H1 (cell line): Measurements from ENCODE around the gene DMBT1. TPM values are rescaled to one million over a fixed set of nuclear protein-coding genes. Genes with fewer than 3 reads are reported as not detected.

Experiments
- CTCF ChIA-PET: fragments of 300-600 bp; sonication (Branson Sonifier 250); formaldehyde crosslinking; loops from one replicate; lab custom pipeline; 2021; ENCODE audit not compliant: partially characterized antibody; lab: Charles Lee
- POLR2A ChIA-PET: fragments of 300-600 bp; sonication (Branson Sonifier 250); formaldehyde crosslinking; loops from one replicate; lab custom pipeline; 2021; ENCODE audit warnings: inconsistent platforms; ENCODE audit not compliant: partially characterized antibody; lab: Charles Lee
- DNase-seq, 2 experiments: peaks; one replicate each; pipeline versions ENCODE4 v3.0.0 to v3.0.0-alpha.2; 2010 to 2022; ENCODE audit warnings: low spot score in 2 of 2, low read depth in 1 of 2, mixed read lengths in 1 of 2
- FAIRE-seq: peaks from 2 replicates; lab custom pipeline; 2011; peaks lifted over from hg19 to GRCh38; lab: Jason Lieb, UNC
- H2AFZ ChIP-seq: 2 replicates; pipeline ENCODE4 v1.8.1; 2012; ENCODE audit warnings: low read length, inconsistent platforms
- H2AK5ac ChIP-seq: 2 replicates; pipeline ENCODE4 v1.6.1; 2013; ENCODE audit warnings: low read depth, low read length
- H2BK120ac ChIP-seq: replicated peaks from 2 replicates; pipeline ENCODE3; 2013; ENCODE audit warnings: low read depth, low read length, inconsistent platforms
- H2BK12ac ChIP-seq: 2 replicates; pipeline ENCODE4 v1.6.1; 2013; ENCODE audit warnings: low read depth, low read length
- H2BK15ac ChIP-seq: 2 replicates; pipeline ENCODE4 v1.6.1; 2013; ENCODE audit warnings: low read length
- H2BK20ac ChIP-seq: 2 replicates; pipeline ENCODE4 v1.6.1; 2013; ENCODE audit warnings: low read length
- H2BK5ac ChIP-seq: 2 replicates; pipeline ENCODE4 v1.6.1; 2013; ENCODE audit warnings: low read depth, low read length
- H3K14ac ChIP-seq: 2 replicates; pipeline ENCODE4 v1.6.1; 2013; ENCODE audit warnings: inconsistent platforms; ENCODE audit not compliant: insufficient read length
- H3K18ac ChIP-seq: 2 replicates; pipeline ENCODE4 v1.6.1; 2013; ENCODE audit warnings: low read length; ENCODE audit errors: extremely low read depth
- H3K23ac ChIP-seq: 2 replicates; pipeline ENCODE4 v1.6.1; 2013; ENCODE audit warnings: inconsistent platforms; ENCODE audit not compliant: insufficient read length
- H3K23me2 ChIP-seq: 2 replicates; pipeline ENCODE4 v1.6.1; 2013; ENCODE audit warnings: low read depth, low read length
- H3K27ac ChIP-seq: 2 replicates; pipeline ENCODE4 v1.6.1; 2011; ENCODE audit warnings: low read depth, low read length, inconsistent platforms
- H3K27me3 ChIP-seq, 4 experiments: replicated peaks in 1 of 4; 1 replicate in 1 of 4; 2 replicates in 3 of 4; pipeline versions ENCODE4 v1.6.1 to v1.8.1; 2011 to 2013; ENCODE audit warnings: low read length in 3 of 4, mild to moderate bottlenecking in 3 of 4, inconsistent platforms in 2 of 4, mixed read lengths in 2 of 4, moderate library complexity in 1 of 4; ENCODE audit not compliant: control insufficient read depth in 3 of 4, insufficient read depth in 3 of 4; ENCODE audit errors: extremely low read depth in 1 of 4
- H3K36me3 ChIP-seq, 4 experiments: 2 replicates each; pipeline versions ENCODE4 v1.6.1 to v1.8.1; 2011 to 2013; ENCODE audit warnings: mild to moderate bottlenecking in 4 of 4, low read length in 3 of 4, moderate library complexity in 2 of 4, control low read depth in 1 of 4, inconsistent platforms in 1 of 4; ENCODE audit not compliant: insufficient read depth in 4 of 4, control insufficient read depth in 2 of 4
- H3K4ac ChIP-seq: replicated peaks from 2 replicates; pipeline ENCODE3; 2013; ENCODE audit warnings: low read length, low read depth, mixed read lengths, inconsistent platforms; ENCODE audit not compliant: insufficient read length
- H3K4me1 ChIP-seq, 4 experiments: replicated peaks in 1 of 4; 1 replicate in 1 of 4; 2 replicates in 3 of 4; pipeline versions ENCODE4 v1.6.1 to v1.8.1; 2011 to 2013; ENCODE audit warnings: low read length in 3 of 4, inconsistent platforms in 2 of 4, mixed read lengths in 1 of 4; ENCODE audit not compliant: insufficient read depth in 4 of 4, control insufficient read depth in 3 of 4
- H3K4me2 ChIP-seq, 2 experiments: 2 replicates each; pipeline versions ENCODE4 v1.6.1 to v1.8.1; 2011 to 2013; ENCODE audit warnings: low read depth in 2 of 2, low read length in 2 of 2, control low read depth in 1 of 2, inconsistent platforms in 1 of 2, mild to moderate bottlenecking in 1 of 2; ENCODE audit not compliant: insufficient read depth in 1 of 2
- H3K4me3 ChIP-seq, 4 experiments: fragments of 200-600, 300-600 bp in 1 of 4; sonication (generic), shearing (Covaris generic), sonication (Bioruptor Twin) in 1 of 4; 2 replicates each; pipeline versions ENCODE4 v1.5.1 to v1.8.1; 2011 to 2016; ENCODE audit warnings: low read length in 4 of 4, low read depth in 3 of 4, control low read depth in 2 of 4, inconsistent platforms in 2 of 4, mild to moderate bottlenecking in 2 of 4, mixed read lengths in 1 of 4, moderate library complexity in 1 of 4; ENCODE audit not compliant: insufficient read depth in 2 of 4; ENCODE audit errors: extremely low read depth in 1 of 4
- H3K56ac ChIP-seq: replicated peaks from 2 replicates; pipeline ENCODE3; 2013; ENCODE audit warnings: low read depth, mild to moderate bottlenecking, mixed read lengths, low read length, inconsistent platforms; ENCODE audit not compliant: insufficient read length
- H3K79me1 ChIP-seq: 2 replicates; pipeline ENCODE4 v1.6.1; 2013; ENCODE audit warnings: low read depth, low read length, control low read depth
- H3K79me2 ChIP-seq, 2 experiments: 2 replicates each; pipeline versions ENCODE4 v1.6.1 to v1.8.1; 2012 to 2013; ENCODE audit warnings: low read length in 2 of 2, mild to moderate bottlenecking in 2 of 2, inconsistent platforms in 1 of 2; ENCODE audit not compliant: insufficient read depth in 2 of 2, control insufficient read depth in 1 of 2
- H3K9ac ChIP-seq, 4 experiments: replicated peaks in 1 of 4; 1 replicate in 1 of 4; 2 replicates in 3 of 4; pipeline versions ENCODE4 v1.6.1 to v1.8.1; 2011 to 2013; ENCODE audit warnings: low read depth in 3 of 4, low read length in 3 of 4, control low read depth in 2 of 4, mild to moderate bottlenecking in 2 of 4, moderate library complexity in 2 of 4, inconsistent platforms in 1 of 4; ENCODE audit errors: extremely low read depth in 1 of 4
- H3K9me3 ChIP-seq, 2 experiments: 2 replicates each; pipeline versions ENCODE4 v1.6.1 to v1.8.1; 2012 to 2013; ENCODE audit warnings: mild to moderate bottlenecking in 2 of 2, moderate library complexity in 2 of 2, control low read depth in 1 of 2, inconsistent platforms in 1 of 2, low read depth in 1 of 2, low read length in 1 of 2, mixed read lengths in 1 of 2; ENCODE audit not compliant: insufficient read depth in 2 of 2
- H4K20me1 ChIP-seq, 2 experiments: replicated peaks in 1 of 2; 2 replicates each; pipeline versions ENCODE3 to v1.8.1; 2011 to 2013; ENCODE audit warnings: inconsistent platforms in 2 of 2, low read length in 2 of 2, mild to moderate bottlenecking in 1 of 2; ENCODE audit not compliant: insufficient read depth in 2 of 2, control insufficient read depth in 1 of 2
- H4K5ac ChIP-seq: 2 replicates; pipeline ENCODE4 v1.6.1; 2013; ENCODE audit warnings: low read length, low read depth, mixed read lengths, inconsistent platforms; ENCODE audit not compliant: insufficient read length
- H4K8ac ChIP-seq: 2 replicates; pipeline ENCODE4 v1.8.0; 2013; ENCODE audit warnings: mild to moderate bottlenecking, moderate library complexity, low read length, inconsistent platforms; ENCODE audit not compliant: insufficient read depth; ENCODE audit errors: extremely low read depth
- H4K91ac ChIP-seq: replicated peaks from 2 replicates; pipeline ENCODE3; 2013; ENCODE audit warnings: low read length, mixed read lengths, inconsistent platforms; ENCODE audit not compliant: insufficient read length
- BACH1 ChIP-seq: IDR thresholded peaks from 2 replicates; pipeline ENCODE4 v1.6.1; 2012; ENCODE audit warnings: low read length, improper control_type of control experiment
- BCL11A ChIP-seq, 2 experiments: IDR thresholded peaks; one replicate each; pipeline ENCODE4 v1.6.1; 2011; ENCODE audit warnings: low read depth in 2 of 2, low read length in 2 of 2, mild to moderate bottlenecking in 2 of 2
- EGR1 ChIP-seq: IDR thresholded peaks from 2 replicates; pipeline ENCODE4 v1.6.1; 2011; ENCODE audit warnings: low read depth, low read length, borderline replicate concordance
- FOSL1 ChIP-seq: IDR thresholded peaks from 2 replicates; pipeline ENCODE4 v1.6.1; 2011; ENCODE audit warnings: mild to moderate bottlenecking, low read depth, low read length, moderate library complexity; ENCODE audit not compliant: insufficient read depth
- GABPA ChIP-seq: IDR thresholded peaks from 2 replicates; pipeline ENCODE4 v1.6.1; 2011; ENCODE audit warnings: mild to moderate bottlenecking, low read length, moderate library complexity, borderline replicate concordance; ENCODE audit not compliant: insufficient read depth
- JUND ChIP-seq: IDR thresholded peaks from 2 replicates; pipeline ENCODE4 v1.6.1; 2011; ENCODE audit warnings: mild to moderate bottlenecking, improper control_type of control experiment, low read length
- MAFK ChIP-seq: IDR thresholded peaks from 2 replicates; pipeline ENCODE4 v1.6.1; 2012; ENCODE audit warnings: low read depth, mild to moderate bottlenecking, improper control_type of control experiment, low read length
- MAX ChIP-seq: IDR thresholded peaks from 2 replicates; pipeline ENCODE4 v1.6.1; 2012; ENCODE audit warnings: inconsistent platforms
- POU5F1 ChIP-seq: IDR thresholded peaks from 2 replicates; pipeline ENCODE4 v1.6.1; 2011; ENCODE audit warnings: low read depth, mild to moderate bottlenecking, low read length, moderate library complexity
- RFX5 ChIP-seq: IDR thresholded peaks from 2 replicates; pipeline ENCODE4 v1.6.1; 2011; ENCODE audit warnings: low read depth, low read length, improper control_type of control experiment, borderline replicate concordance
- RXRA ChIP-seq: IDR thresholded peaks from 2 replicates; pipeline ENCODE4 v1.6.1; 2011; ENCODE audit warnings: low read depth, mild to moderate bottlenecking, low read length, moderate library complexity; ENCODE audit not compliant: insufficient read depth
- SAP30 ChIP-seq: fragments of 300-600 bp; sonication (generic); IDR thresholded peaks from 2 replicates; pipeline ENCODE4 v1.7.1; 2012; ENCODE audit warnings: low read length, moderate library complexity, mild to moderate bottlenecking, inconsistent platforms; ENCODE audit not compliant: insufficient read depth, insufficient replicate concordance
- SP4 ChIP-seq: IDR thresholded peaks from 2 replicates; pipeline ENCODE4 v1.6.1; 2012; ENCODE audit warnings: low read length, inconsistent platforms
- SUZ12 ChIP-seq: fragments of 200-600 bp; sonication (generic); IDR thresholded peaks from 2 replicates; pipeline ENCODE4 v1.6.1; 2012; ENCODE audit warnings: mild to moderate bottlenecking, inconsistent platforms, low read length, moderate library complexity, mixed read lengths
- WGBS, 2 experiments: shearing (Covaris generic) in 1 of 2; methylation state at CpG; one replicate each; pipeline versions ENCODE4 v1.1.6 to v1.1.7; 2013 to 2015; ENCODE audit warnings: low lambda C conversion rate in 2 of 2, mixed read lengths in 2 of 2, inconsistent platforms in 1 of 2, low coverage in 1 of 2, missing lambda C conversion rate in 1 of 2; ENCODE audit not compliant: insufficient replicate concordance in 2 of 2, insufficient coverage in 1 of 2, insufficient read length in 1 of 2; ENCODE audit errors: extremely low coverage in 1 of 2, missing lambda C conversion rate in 1 of 2; 5-methylcytosine and 5-hydroxymethylcytosine counted together
- polyA plus RNA-seq, 7 experiments: library from polyadenylated mRNA; depleted of rRNA in 3 of 7; stranded (reverse) in 5 of 7; unstranded in 2 of 7; fragments of >200 nt in 5 of 7; fragments of 200-250 nt in 2 of 7; gene quantifications; 1 replicate in 5 of 7; 2 replicates in 1 of 7; 4 replicates in 1 of 7; pipeline versions ENCODE4 v1.2.1 to v1.2.3, GENCODE V29; 2011 to 2013; ENCODE audit warnings: missing spikeins in 2 of 7, mixed read lengths in 2 of 7
- total RNA-seq: library from RNA; stranded (reverse); fragmentation: NEBNext Ultra II Directional; extraction: Animal tissue kit (Norgen Biotek cat#: 25700); gene quantifications from 2 replicates; pipeline ENCODE4 v1.2.1, GENCODE V29; 2021

DMBT1 gene
- total and polyA plus RNA-seq, 2 of the 8 experiments (the other 6 are each of a cell fraction or from before 2014, with no cell fraction given): 0.03 TPM; not detected in 1

GRCh38 chr10:122692744-122693143 is 132.2 kb downstream of the DMBT1 start:
- Histone ChIP-seq H3K27me3 (no peaks in the 10 kb centered on the region; a peak in 1 of 7 replicates), H2BK5ac (no peak overlapping the region), H2BK12ac (no peak overlapping the region), H3K4me3 (no peak overlapping the region), H4K8ac (no peak overlapping the region), H3K79me2 (no peaks in the 10 kb centered on the region), H3K79me1 (no peaks in the 10 kb centered on the region), H3K56ac (no peak overlapping the region), H3K27ac (no peak overlapping the region), H2BK20ac (no peak overlapping the region), H3K9me3 (no peaks in the 10 kb centered on the region; a peak in 1 of 4 replicates), H2BK120ac (no peak overlapping the region), H3K4me1 (0 out of 7 replicates have a peak, but pooled peaks cover 0 to 2% (median 0%) of the 10 kb centered on the region in 4 experiments), H2AFZ (no peak overlapping the region), H3K18ac (no peak overlapping the region), H3K23me2 (no peaks in the 10 kb centered on the region), H2BK15ac (no peak overlapping the region), H3K14ac (no peak overlapping the region), H4K5ac (no peak overlapping the region), H3K4me2 (no peak overlapping the region), H3K9ac (no peak overlapping the region), H3K23ac (no peak overlapping the region), H3K36me3 (no peaks in the 10 kb centered on the region), H4K91ac (no peak overlapping the region), H2AK5ac (no peak overlapping the region), H3K4ac (no peak overlapping the region), H4K20me1 (no peaks in the 10 kb centered on the region)
- 86% methylated on average over 5 of the region's 5 CpGs; no CpG with 5 or more reads in 1 of the 2 experiments for WGBS, 2 experiments
- DNase-seq (no peak), FAIRE-seq (no peak)
- CTCF ChIA-PET: interaction anchor here (0.6 to 5.9 kb wide), 6 partner anchors 11 to 1843 kb away, joined by 3 to 37 read pairs (median 4); no protein-coding TSS in a partner anchor
- TF ChIP-seq RFX5: no peak
- TF ChIP-seq POU5F1: no peak
- no peak for TF ChIP-seq MAX
- no peak for TF ChIP-seq BACH1
- TF ChIP-seq EGR1: no peak
- TF ChIP-seq JUND: no peak
- no peak for TF ChIP-seq FOSL1
- no peak for TF ChIP-seq RXRA
- no peak for TF ChIP-seq GABPA
- TF ChIP-seq MAFK: no peak
- no peak for TF ChIP-seq SAP30
- no peak for TF ChIP-seq SUZ12
- TF ChIP-seq SP4: no peak
- no peak for TF ChIP-seq BCL11A (IDR thresholded peaks at IDR 0.05; ENCODE audit: low read depth in 2 of 2, low read length in 2 of 2)
- POLR2A ChIA-PET: no interaction called here
